Measurements from ENCODE around the gene ELOA. TPM values are rescaled to one million over a fixed set of nuclear protein-coding genes. Genes with fewer than 3 reads are reported as not detected.

Gene ELOA
- total and polyA plus RNA-seq, 9 of the 15 experiments (the other 6 are each of a cell fraction or from before 2014, with no cell fraction given): 31.9 to 98.6 (median 61.3) TPM

GRCh38 chr1:23805025-23805424, 61.8 kb downstream of the ELOA start:
- H3K36me3 ChIP-seq (ENCODE audit: control insufficient read depth, insufficient read depth, low read length): no peaks in the 10 kb centered on the region; the same call in 2 of the 3 replicates
- peaks cover 10% of the 10 kb centered on the region for H3K79me2 ChIP-seq (ENCODE audit: control insufficient read depth, insufficient read depth, low read length)
- no peak for DNase-seq (ENCODE audit: extremely low read depth in 1 of 4, low spot score in 3 of 4)
- H3K4me1 ChIP-seq (replicated peaks in 1 of 2; ENCODE audit: control insufficient read depth in 2 of 2, insufficient read depth in 2 of 2, low read length in 2 of 2): peaks cover 22 to 23% of the 10 kb centered on the region in 2 experiments
- no TSS peak for BruUV-seq (replicated peaks)
- H3K4me3 ChIP-seq: no peak overlapping the region
- no peak for FAIRE-seq
- ATAC-seq: no peak
- in situ Hi-C loops (cut with MboI): loop anchor here (5.0 kb wide), 1 partner anchor 102 kb away; no protein-coding TSS in a partner anchor
- no peaks in the 10 kb centered on the region for H3K9me3 ChIP-seq (replicated peaks; ENCODE audit: control insufficient read depth, insufficient read depth, low read depth, low read length)
- no peak overlapping the region for H2AFZ ChIP-seq (ENCODE audit: low read depth, low read length)
- no peak overlapping the region for H3K9ac ChIP-seq (ENCODE audit: insufficient read depth in 1 of 2, low read depth in 2 of 2, low read length in 2 of 2)
- POLR2A ChIA-PET: interaction anchor here (0.9 to 1.3 kb wide), 5 partner anchors 11 to 113 kb away, joined by 3 read pairs; no protein-coding TSS in a partner anchor
- 43% methylated on average over 2 of the region's 2 CpGs for WGBS (ENCODE audit: insufficient coverage, low coverage, missing lambda C conversion rate)
- H3K4me2 ChIP-seq (ENCODE audit: insufficient read depth, low read length): no peak overlapping the region
- no peaks in the 10 kb centered on the region for H3K9me1 ChIP-seq (ENCODE audit: control insufficient read depth, insufficient read depth, low read length)
- CTCF ChIA-PET (ENCODE audit: low intra/inter-chr PET ratio): interaction anchor here (0.5 kb wide), 1 partner anchor 90 kb away, joined by 3 read pairs; no protein-coding TSS in a partner anchor
- H3K27me3 ChIP-seq (ENCODE audit: control insufficient read depth in 2 of 2, insufficient read depth in 2 of 2, low read length in 2 of 2): no peaks in the 10 kb centered on the region
- intact Hi-C loops (cut with micrococcal nuclease): no loop called here
- H4K20me1 ChIP-seq (replicated peaks; ENCODE audit: control insufficient read depth, insufficient read depth, low read length): no peaks in the 10 kb centered on the region
- TF ChIP-seq SMARCB1 (IDR thresholded peaks at IDR 0.05; ENCODE audit: insufficient read length, low read depth) (no peak), E2F5 (CRISPR knock-in tag; IDR thresholded peaks at IDR 0.05) (no peak), FOXJ2 (tag; IDR thresholded peaks at IDR 0.05) (no peak), SETDB1 (IDR thresholded peaks at IDR 0.05; ENCODE audit: low read length) (no peak), BRD4 (IDR thresholded peaks at IDR 0.05) (no peak), CBX3 (IDR thresholded peaks at IDR 0.05; ENCODE audit: borderline replicate concordance in 1 of 2, low read length in 2 of 2) (no peak), ZC3H8 (IDR thresholded peaks at IDR 0.05) (no peak), ZNF354B (CRISPR knock-in tag; IDR thresholded peaks at IDR 0.05) (no peak), NUFIP1 (IDR thresholded peaks at IDR 0.05; ENCODE audit: partially characterized antibody) (no peak), HDAC2 (IDR thresholded peaks at IDR 0.05) (no peak), ZC3H11A (IDR thresholded peaks at IDR 0.05; ENCODE audit: low read depth, low read length) (no peak), TRIM25 (IDR thresholded peaks at IDR 0.05; ENCODE audit: borderline replicate concordance) (no peak), CEBPZ (IDR thresholded peaks at IDR 0.05; ENCODE audit: borderline replicate concordance, low read depth, low read length) (no peak), DNMT1 (IDR thresholded peaks at IDR 0.05) (no peak), ATF4 (CRISPR knock-in tag; IDR thresholded peaks at IDR 0.05) (no peak), HDAC6 (IDR thresholded peaks at IDR 0.05; ENCODE audit: low read depth, low read length) (no peak)
- H3K27ac ChIP-seq (ENCODE audit: extremely low read depth, low read depth, low read length): no peak overlapping the region

All from K562 (cell line).